Neural cell (in vitro differentiated cells): ENCODE measurements around the gene SLAMF7.

Experiments used
- CTCF ChIP-seq: fragments of 450-650 bp; IDR thresholded peaks from 2 replicates; pipeline ENCODE4 v1.5.1; 2014; ENCODE audit warnings: antibody characterized with exemption, mild to moderate bottlenecking, moderate library complexity; ENCODE audit not compliant: poor library complexity, severe bottlenecking
- EZH2 ChIP-seq: fragments of 200-600, 300-800 bp; shearing (Covaris generic), sonication (generic); IDR thresholded peaks from 2 replicates; pipeline ENCODE4 v1.6.1; 2014; ENCODE audit warnings: antibody characterized with exemption, low read length, borderline replicate concordance, mild to moderate bottlenecking; ENCODE audit not compliant: insufficient read depth, poor library complexity, severe bottlenecking
- SMC3 ChIP-seq: fragments of 450-650 bp; conservative IDR thresholded peaks from 2 replicates; pipeline ENCODE4 v1.6.1; 2014; ENCODE audit warnings: antibody characterized with exemption, mild to moderate bottlenecking, moderate library complexity; ENCODE audit not compliant: poor library complexity
- TAF1 ChIP-seq: IDR thresholded peaks from 2 replicates; pipeline ENCODE4 v1.6.1; 2012; ENCODE audit warnings: low read depth

- TF ChIP-seq CTCF (no peak), TAF1 (no peak), SMC3 (no peak), EZH2 (no peak)
Observed at GRCh38 chr1:160753594-160753993, 14.5 kb downstream of the SLAMF7 start.
